Gastrocnemius medialis (tissue), 4 donors: Measurements from ENCODE around the gene OPRPN. TPM values are rescaled to one million over a fixed set of nuclear protein-coding genes. Genes with fewer than 3 reads are reported as not detected.

Experiments
- ATAC-seq, 2 donors: fragments of 150-250 bp; one replicate each; pipeline ENCODE4 v1.9.1; 2016
- DNase-seq, 2 donors: peaks; one replicate each; pipeline ENCODE4 v3.0.0-alpha.2; 2019
- H3K27ac ChIP-seq, 4 donors: fragments of 200-600 bp; sonication (generic); 1 replicate in 1 of 4; 2 replicates in 3 of 4; pipeline ENCODE4 v1.5.1; 2016 to 2018; ENCODE audit warnings: mild to moderate bottlenecking in 2 of 4, moderate library complexity in 1 of 4
- H3K27me3 ChIP-seq, 3 donors: fragments of 200-600 bp; sonication (generic) in 2 of 3; 1 replicate in 1 of 3; 2 replicates in 2 of 3; pipeline versions ENCODE4 v1.5.1 to v1.6.0; 2016 to 2019; ENCODE audit warnings: mild to moderate bottlenecking in 1 of 3, moderate library complexity in 1 of 3
- H3K36me3 ChIP-seq, 2 donors: fragments of 200-600 bp; sonication (generic) in 1 of 2; one replicate each; pipeline ENCODE4 v1.5.1; 2017 to 2018
- H3K4me1 ChIP-seq, 2 donors: fragments of 200-600 bp; sonication (generic) in 1 of 2; one replicate each; pipeline ENCODE4 v1.5.1; 2016 to 2017; ENCODE audit warnings: mild to moderate bottlenecking in 2 of 2
- H3K4me3 ChIP-seq, 4 donors: fragments of 200-600 bp; sonication (generic) in 3 of 4; 1 replicate in 1 of 4; 2 replicates in 3 of 4; pipeline ENCODE4 v1.5.1; 2016 to 2019; ENCODE audit warnings: mild to moderate bottlenecking in 2 of 4
- H3K9me3 ChIP-seq, 3 donors: fragments of 200-600 bp; sonication (generic) in 2 of 3; 1 replicate in 1 of 3; 2 replicates in 2 of 3; pipeline ENCODE4 v1.5.1; 2016 to 2019
- CTCF ChIP-seq, 5 experiments: fragments of 450-650 bp in 3 of 5; fragments of 200-600 bp in 2 of 5; sonication (generic) in 2 of 5; IDR thresholded peaks in 4 of 5; conservative IDR thresholded peaks in 1 of 5; 1 replicate in 4 of 5; 2 replicates in 1 of 5; pipeline ENCODE4 v1.5.1; 2016 to 2019; ENCODE audit warnings: antibody characterized with exemption in 5 of 5, mild to moderate bottlenecking in 3 of 5, moderate library complexity in 3 of 5
- POLR2A ChIP-seq, 2 donors: fragments of 450-650 bp; IDR thresholded peaks; one replicate each; pipeline ENCODE4 v1.6.1; 2017; ENCODE audit warnings: antibody characterized with exemption in 2 of 2, mild to moderate bottlenecking in 2 of 2, moderate library complexity in 2 of 2
- in situ Hi-C, 4 donors: fragments of 200-750 bp; cut with MboI; loops; one replicate each; pipeline versions ENCODE4 v1.15.0 to v1.8.0; 2017; ENCODE audit warnings: low sequenced_read_pairs in 4 of 4
- intact Hi-C: fragments of 100-400 bp; cut with DNase I; formaldehyde crosslinking; loops from one replicate; pipeline ENCODE4 v1.15.1; 2023; ENCODE audit warnings: low total_unique reads
- total RNA-seq, 4 donors: library from RNA; depleted of rRNA; stranded (reverse); fragments of >200 nt; gene quantifications; one replicate each; pipeline versions ENCODE4 v1.1.0 to v1.2.3, GENCODE V29; 2016

OPRPN gene
- not detected for total RNA-seq

DNA sequence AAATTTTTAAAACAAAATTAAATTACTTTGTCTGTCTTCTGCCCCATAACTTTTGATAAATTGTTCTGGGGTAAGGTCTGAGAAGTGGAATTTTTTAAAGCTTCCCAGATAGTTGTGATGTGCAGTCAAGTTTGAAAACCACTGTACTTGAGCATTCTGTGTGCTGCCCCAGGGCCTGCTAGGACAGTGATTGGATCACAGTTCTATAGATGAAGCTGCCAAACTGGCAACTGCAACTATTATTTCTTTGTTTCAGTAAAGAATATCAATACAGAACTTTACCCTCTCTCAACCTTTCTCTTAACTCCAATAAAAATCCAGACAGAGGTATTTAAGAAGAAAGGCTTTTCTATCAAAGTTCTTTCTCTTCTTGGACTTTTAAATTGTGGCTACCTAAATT, at the start of gene OPRPN:
Gene OPRPN, plus strand, starts transcription at position 361 of the 400 bp plus-strand sequence. CDS start 1,346 bp downstream, outside the sequence.
- DNase-seq: no peak
- no peaks in the 10 kb centered on the region for H3K4me1 ChIP-seq
- TF ChIP-seq CTCF (IDR thresholded peaks at IDR 0.05 in 4 of 5, conservative IDR thresholded peaks at IDR 0.05 in 1 of 5) (no peak), POLR2A (IDR thresholded peaks at IDR 0.05) (no peak)
- H3K27ac ChIP-seq: no peak within 1 kb of the TSS
- ATAC-seq: no peak
- in situ Hi-C loops (no loop called here), intact Hi-C loops (no loop called here)
- no peaks in the 10 kb centered on the region for H3K36me3 ChIP-seq
- H3K4me3 ChIP-seq: no peak within 1 kb of the TSS
- H3K9me3 ChIP-seq: no peaks in the 10 kb centered on the region
- H3K27me3 ChIP-seq: no peaks in the 10 kb centered on the region

GRCh38 chr4:70356185-70356584, 41.6 kb upstream of the OPRPN start:
- Histone ChIP-seq H3K27ac (no peak overlapping the region), H3K36me3 (no peaks in the 10 kb centered on the region), H3K9me3 (no peaks in the 10 kb centered on the region), H3K27me3 (no peaks in the 10 kb centered on the region), H3K4me1 (no peaks in the 10 kb centered on the region), H3K4me3 (no peak overlapping the region)
- TF ChIP-seq POLR2A (IDR thresholded peaks at IDR 0.05): no peak
- TF ChIP-seq CTCF (IDR thresholded peaks at IDR 0.05 in 4 of 5, conservative IDR thresholded peaks at IDR 0.05 in 1 of 5): no peak
- ATAC-seq: no peak
- no peak for DNase-seq
- intact Hi-C loops (no loop called here), in situ Hi-C loops (no loop called here)

DNA sequence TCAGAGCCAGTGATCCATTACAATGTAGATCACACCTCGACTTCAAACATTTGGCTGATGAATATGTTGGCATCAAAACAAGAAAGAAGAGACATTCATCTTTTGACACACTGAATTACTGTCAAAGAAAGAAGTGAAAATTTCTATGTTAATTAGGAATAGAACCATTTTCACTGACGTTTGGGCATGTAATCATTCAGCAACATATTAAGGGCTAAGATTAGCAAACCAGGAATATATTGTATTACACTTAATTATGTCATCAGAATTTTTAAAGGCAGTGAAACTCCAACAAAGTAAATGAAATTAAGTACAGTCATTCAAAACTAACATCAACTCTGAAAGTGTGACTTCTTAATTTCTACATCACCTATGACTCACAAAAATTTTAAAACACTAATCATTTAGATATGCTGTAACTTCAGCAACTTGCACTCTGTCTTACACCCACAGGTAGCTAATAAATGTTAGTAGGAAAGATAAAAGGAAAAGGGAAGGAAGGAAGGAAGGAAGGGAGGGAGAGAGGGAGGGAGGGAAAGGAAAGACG, 38.6 kb upstream of the OPRPN start:
- no peak overlapping the region for H3K27ac ChIP-seq
- H3K27me3 ChIP-seq: no peaks in the 10 kb centered on the region
- TF ChIP-seq POLR2A (IDR thresholded peaks at IDR 0.05) (no peak), CTCF (IDR thresholded peaks at IDR 0.05 in 4 of 5, conservative IDR thresholded peaks at IDR 0.05 in 1 of 5) (no peak)
- no peaks in the 10 kb centered on the region for H3K4me1 ChIP-seq
- DNase-seq: no peak
- ATAC-seq: no peak
- no peaks in the 10 kb centered on the region for H3K36me3 ChIP-seq
- in situ Hi-C loops (no loop called here), intact Hi-C loops (no loop called here)
- no peak overlapping the region for H3K4me3 ChIP-seq
- no peaks in the 10 kb centered on the region for H3K9me3 ChIP-seq

- no peak for TF ChIP-seq POLR2A (IDR thresholded peaks at IDR 0.05)
- TF ChIP-seq CTCF (IDR thresholded peaks at IDR 0.05 in 4 of 5, conservative IDR thresholded peaks at IDR 0.05 in 1 of 5): no peak
- DNase-seq (no peak), ATAC-seq (no peak)
- H3K4me1 ChIP-seq: no peaks in the 10 kb centered on the region
- H3K4me3 ChIP-seq: no peak within 1 kb of the TSS
- in situ Hi-C loops (no loop called here), intact Hi-C loops (no loop called here)
- no peaks in the 10 kb centered on the region for H3K27me3 ChIP-seq
- H3K27ac ChIP-seq: no peak within 1 kb of the TSS
- H3K9me3 ChIP-seq: no peaks in the 10 kb centered on the region
- no peaks in the 10 kb centered on the region for H3K36me3 ChIP-seq
Measured at GRCh38 chr4:70360460-70360859, 37.3 kb upstream of the OPRPN start, which contains the start of gene SMR3A. TSS of gene SMR3A (plus strand) at chr4:70360760. CDS start at chr4:70362116, 1,356 bp downstream.

DNA sequence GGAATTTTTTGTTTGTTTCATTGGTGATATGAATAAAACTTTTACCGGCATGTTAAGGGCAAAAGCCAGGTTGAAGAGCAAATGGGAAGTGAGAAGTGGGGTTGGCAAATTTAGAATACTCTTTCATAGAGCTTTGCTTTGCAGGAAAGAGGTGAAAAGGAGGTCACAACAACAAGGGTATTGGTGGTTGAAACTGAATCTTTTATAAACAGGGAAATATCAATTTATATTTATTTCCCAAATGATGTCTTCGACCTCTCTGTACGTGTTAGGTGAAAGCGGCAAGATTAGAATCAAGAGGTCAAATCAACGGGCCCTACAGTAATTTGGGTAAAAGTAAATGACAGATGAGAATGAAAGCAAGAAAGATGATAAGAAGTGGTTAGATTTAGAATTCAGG, 33.7 kb upstream of the OPRPN start:
- in situ Hi-C loops: no loop called here
- TF ChIP-seq CTCF (IDR thresholded peaks at IDR 0.05 in 4 of 5, conservative IDR thresholded peaks at IDR 0.05 in 1 of 5): no peak
- TF ChIP-seq POLR2A (IDR thresholded peaks at IDR 0.05): no peak
- no peak for ATAC-seq
- Histone ChIP-seq H3K4me1 (no peaks in the 10 kb centered on the region), H3K4me3 (no peak overlapping the region), H3K27ac (no peak overlapping the region), H3K27me3 (no peaks in the 10 kb centered on the region), H3K36me3 (no peaks in the 10 kb centered on the region), H3K9me3 (no peaks in the 10 kb centered on the region)
- intact Hi-C loops: no loop called here
- DNase-seq: no peak
